Astrocyte of the spinal cord (primary cell): Measurements from ENCODE around the gene UVSSA.

Experiments
- DNase-seq: peaks from one replicate; pipeline ENCODE4 v3.0.0; 2011; ENCODE audit warnings: low read depth, low spot score
- H3K4me3 ChIP-seq: 2 replicates; pipeline ENCODE4 v1.5.1; 2011; ENCODE audit warnings: low read depth, mild to moderate bottlenecking, low read length, moderate library complexity
- in situ Hi-C: cut with HindIII; loops from 2 replicates; pipeline ENCODE4 v1.10.0; 2017; ENCODE audit warnings: low sequenced_read_pairs
- TF ChIP-seq, protein P1 (sequence below): IDR thresholded peaks from 2 replicates; pipeline ENCODE4 v1.5.1; 2012; ENCODE audit warnings: low read depth, mild to moderate bottlenecking, low read length, inconsistent platforms

Gene UVSSA

DNA sequence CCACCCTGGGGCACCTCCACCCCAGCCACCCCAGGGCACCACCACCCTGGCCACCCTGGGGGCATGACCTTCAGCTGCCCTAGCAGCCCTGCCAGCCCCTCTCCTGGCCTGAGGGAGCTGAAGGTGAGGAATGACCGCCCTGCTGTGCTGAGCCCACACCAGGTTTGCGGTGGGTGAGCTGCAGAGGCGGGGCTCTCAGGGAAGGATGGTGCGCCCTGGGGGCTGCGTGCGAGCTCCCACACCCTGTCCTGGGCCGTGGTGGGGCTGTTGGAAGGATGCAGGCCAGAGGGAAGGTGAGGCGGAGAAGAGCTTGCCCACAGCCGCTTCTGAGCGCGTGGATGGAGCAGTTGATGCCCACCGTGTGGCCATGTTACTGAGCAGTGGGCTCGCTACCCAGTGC lies 17.7 kb downstream of the UVSSA start:
- DNase-seq, result no peak
- in situ Hi-C loops, result no loop called here
- no peak overlapping the region for H3K4me3 ChIP-seq
- TF ChIP-seq, protein P1, sequence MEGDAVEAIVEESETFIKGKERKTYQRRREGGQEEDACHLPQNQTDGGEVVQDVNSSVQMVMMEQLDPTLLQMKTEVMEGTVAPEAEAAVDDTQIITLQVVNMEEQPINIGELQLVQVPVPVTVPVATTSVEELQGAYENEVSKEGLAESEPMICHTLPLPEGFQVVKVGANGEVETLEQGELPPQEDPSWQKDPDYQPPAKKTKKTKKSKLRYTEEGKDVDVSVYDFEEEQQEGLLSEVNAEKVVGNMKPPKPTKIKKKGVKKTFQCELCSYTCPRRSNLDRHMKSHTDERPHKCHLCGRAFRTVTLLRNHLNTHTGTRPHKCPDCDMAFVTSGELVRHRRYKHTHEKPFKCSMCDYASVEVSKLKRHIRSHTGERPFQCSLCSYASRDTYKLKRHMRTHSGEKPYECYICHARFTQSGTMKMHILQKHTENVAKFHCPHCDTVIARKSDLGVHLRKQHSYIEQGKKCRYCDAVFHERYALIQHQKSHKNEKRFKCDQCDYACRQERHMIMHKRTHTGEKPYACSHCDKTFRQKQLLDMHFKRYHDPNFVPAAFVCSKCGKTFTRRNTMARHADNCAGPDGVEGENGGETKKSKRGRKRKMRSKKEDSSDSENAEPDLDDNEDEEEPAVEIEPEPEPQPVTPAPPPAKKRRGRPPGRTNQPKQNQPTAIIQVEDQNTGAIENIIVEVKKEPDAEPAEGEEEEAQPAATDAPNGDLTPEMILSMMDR, result no peak

DNA sequence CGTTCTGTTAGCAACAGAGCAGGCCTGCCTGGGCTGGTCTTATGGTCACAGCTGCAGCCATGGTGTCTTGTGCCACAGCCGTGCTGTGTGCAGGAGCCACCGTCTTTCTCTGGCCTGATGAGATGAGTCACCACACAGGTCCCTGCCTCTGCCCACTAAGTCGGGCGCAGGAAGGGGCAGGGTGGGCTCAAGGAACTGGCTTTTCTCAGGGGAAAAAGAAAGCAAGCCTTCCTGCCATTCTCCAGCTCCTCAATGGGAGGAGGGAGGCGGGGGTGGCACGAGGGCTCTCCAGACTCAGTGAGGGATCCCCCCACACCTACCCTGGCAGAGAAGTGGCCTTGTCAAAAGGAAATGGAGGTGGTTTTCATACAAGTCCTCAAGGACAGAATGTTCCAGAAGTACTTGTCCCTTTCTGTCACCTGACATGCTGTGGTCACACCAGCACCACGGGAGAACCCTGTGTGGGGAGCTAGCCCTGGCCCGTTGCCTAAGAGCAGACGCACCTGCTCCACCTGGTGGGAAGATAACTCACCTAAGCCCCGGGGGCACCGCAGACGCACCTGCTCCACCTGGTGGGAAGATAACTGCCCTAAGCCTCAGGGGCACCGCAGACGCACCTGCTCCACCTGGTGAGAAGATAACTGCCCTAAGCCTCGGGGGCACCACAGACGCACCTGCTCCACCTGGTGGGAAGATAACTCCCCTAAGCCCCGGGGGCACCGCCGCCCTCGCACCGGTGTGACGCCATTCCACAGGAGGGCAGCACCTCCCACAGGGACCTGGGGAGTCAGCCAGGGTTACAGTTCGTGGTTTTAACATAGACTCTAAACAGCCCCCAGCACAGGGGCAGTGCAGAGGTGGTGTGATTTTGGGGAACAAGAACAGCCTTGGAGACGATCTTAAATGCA lies 18.5 kb downstream of the UVSSA start:
- TF ChIP-seq, protein P1, result no peak
- in situ Hi-C loops, result no loop called here
- no peak for DNase-seq
- no peak overlapping the region for H3K4me3 ChIP-seq

DNA sequence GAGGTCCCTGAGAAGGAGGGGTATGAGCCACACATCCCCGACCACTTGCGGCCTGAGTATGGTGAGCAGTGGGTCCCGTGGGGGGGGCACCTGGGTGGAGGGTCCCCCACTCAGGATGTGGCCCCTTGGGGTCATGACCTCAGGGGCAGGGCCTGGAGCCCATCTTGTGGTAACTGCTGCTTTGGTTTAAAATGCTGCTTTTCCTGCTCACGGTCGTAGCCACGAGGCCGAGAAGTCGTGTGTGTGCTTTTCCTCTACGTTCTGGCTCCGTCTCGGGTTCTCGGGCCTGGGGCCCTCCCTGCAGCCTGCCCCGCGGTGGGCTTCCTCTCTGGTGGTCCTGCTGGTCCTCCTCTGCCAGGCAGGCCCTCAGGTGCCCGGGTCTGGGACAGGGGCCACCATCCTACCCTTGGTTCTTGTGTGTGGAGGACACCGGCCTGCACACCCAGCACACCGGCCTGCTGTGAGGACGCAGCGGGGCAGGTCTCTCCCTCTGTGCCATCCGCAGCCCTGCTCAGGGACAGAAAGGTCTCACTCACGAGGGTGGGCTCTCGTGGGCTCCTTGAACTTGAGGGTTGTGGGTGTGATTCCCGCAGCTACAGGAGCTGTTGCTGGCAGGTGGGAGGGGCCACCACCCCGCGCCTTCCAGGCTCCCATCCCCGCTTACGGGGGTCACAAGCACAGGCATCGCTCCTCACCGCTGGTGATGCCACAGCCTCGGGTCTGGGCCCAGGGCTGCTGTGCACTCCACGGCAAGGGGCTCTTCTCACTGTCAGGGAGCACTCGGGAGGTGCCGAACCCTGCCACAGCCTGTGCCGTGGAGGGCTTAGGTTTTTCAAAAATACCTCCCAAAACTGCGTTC lies 19.6 kb downstream of the UVSSA start:
- TF ChIP-seq, protein P1, result no peak
- in situ Hi-C loops, result no loop called here
- H3K4me3 ChIP-seq, result no peak overlapping the region
- DNase-seq, result no peak

DNA sequence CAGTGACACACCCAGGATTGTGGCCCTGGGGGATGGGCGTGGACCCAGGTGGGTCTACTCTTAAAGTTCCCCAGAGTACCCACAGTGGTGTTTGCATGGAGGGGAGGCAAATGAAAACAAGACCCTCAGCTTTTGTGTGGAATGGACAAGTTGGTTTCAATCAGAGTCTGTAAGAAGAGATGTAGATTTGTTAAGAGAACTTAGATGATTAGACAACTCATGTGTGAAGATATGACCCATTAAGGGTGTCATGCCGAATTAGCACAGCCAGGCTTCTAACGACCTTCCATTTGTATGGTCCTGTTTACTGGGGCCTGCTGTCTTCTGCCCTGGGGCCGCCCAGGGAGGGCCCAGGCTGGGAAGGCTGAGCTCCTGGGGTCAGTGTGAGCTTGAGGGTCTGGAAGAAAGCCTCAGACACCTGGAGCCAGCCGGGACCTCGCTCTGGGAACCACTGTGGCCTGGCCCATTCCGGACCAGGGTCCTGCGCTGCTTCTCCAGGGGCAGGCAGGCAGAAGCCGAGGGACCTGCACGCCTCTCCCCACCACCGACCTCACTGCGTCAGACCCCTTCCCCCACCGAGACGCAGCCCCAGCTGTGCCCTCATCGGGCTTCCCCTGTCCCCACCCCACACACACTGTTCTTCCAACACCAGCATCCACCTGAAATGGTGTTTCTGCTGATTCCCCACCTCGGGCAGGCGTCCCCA lies 20.4 kb downstream of the UVSSA start:
- TF ChIP-seq, protein P1, result no peak
- H3K4me3 ChIP-seq, result no peak overlapping the region
- no peak for DNase-seq
- in situ Hi-C loops, result no loop called here

DNA sequence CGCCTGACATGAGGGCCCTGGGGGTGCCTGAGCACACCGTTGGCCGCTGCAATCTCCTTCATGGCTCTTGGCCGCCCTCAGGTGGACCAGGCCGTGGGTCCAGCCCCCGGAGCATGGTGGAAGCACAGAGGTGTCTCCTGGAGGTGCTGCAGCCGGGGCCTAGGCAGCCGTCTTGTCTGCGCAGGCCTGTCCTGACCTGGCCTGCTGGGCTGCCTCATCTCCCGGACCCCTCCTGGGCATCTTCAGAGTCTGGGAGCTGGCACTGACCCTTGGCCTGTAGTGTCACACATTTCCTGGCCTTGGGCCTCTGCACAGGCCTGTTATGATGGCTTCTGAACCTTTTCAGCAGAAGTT lies 20.9 kb downstream of the UVSSA start:
- H3K4me3 ChIP-seq, result no peak overlapping the region
- in situ Hi-C loops, result no loop called here
- no peak for DNase-seq
- TF ChIP-seq, protein P1, result no peak

DNA sequence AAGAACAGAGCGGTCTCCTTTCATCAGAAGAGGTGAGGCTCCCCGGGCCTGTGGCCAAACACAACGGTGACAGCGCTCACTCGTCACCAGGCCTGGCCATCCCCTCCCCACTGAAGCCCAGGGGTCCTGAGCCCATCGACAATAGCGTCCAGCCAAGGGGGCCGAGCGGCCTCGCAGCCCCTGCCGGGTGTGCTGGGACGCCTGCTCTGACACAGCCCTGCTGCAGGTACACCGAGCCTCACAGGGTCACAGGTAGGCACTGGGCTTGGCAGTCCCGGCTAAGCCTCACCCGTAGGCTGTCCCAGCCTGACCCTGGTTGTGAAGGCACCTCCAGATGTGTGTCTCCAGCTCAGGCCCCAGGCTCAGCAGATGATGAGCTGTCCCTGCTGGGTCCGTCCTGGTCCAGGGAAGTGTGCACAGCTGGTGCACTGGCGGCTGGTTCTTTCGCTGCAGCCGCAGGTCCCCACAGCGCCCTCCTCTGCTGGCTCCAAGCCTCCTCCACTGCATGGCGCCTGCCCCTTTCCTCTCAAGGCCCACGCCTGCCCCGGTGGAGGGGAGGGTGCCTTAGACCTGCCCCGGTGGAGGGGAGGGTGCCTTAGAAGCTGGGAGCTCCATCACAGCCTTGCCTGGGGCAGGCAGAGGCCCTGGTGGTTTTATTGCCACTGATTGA lies 21.5 kb downstream of the UVSSA start:
- DNase-seq, result no peak
- in situ Hi-C loops, result no loop called here

More for the DNA sequence above, 21.5 kb downstream of the UVSSA start:
- no peak overlapping the region for H3K4me3 ChIP-seq
- TF ChIP-seq, protein P1, result no peak
